Caco-2 (cell line): ENCODE measurements around the gene PTH2. TPM values are rescaled to one million over a fixed set of nuclear protein-coding genes. Genes with fewer than 3 reads are reported as not detected.

ENCODE experiments used
- BruUV-seq: library from RNA; stranded (reverse); fragments of 400-500 nt; replicated peaks from 2 replicates; lab custom pipeline; 2021; lab: Mats Ljungman, UMichigan
- CTCF ChIA-PET: fragments of 300-600 bp; sonication (Branson Sonifier 250); formaldehyde crosslinking; loops from one replicate; lab custom pipeline; 2022; ENCODE audit warnings: antibody characterized with exemption; lab: Charles Lee
- POLR2A ChIA-PET: fragments of 300-600 bp; sonication (Branson Sonifier 250); formaldehyde crosslinking; loops from one replicate; lab custom pipeline; 2022; ENCODE audit warnings: antibody characterized with exemption; lab: Charles Lee
- DNase-seq, 2 experiments: peaks; one replicate each; pipeline versions ENCODE4 v3.0.0 to v3.0.0-alpha.2; 2020 to 2022
- H3K27me3 ChIP-seq: replicated peaks from 2 replicates; pipeline ENCODE4 v1.6.0; 2011; ENCODE audit warnings: low read length; ENCODE audit not compliant: control insufficient read depth, insufficient read depth
- H3K36me3 ChIP-seq: 2 replicates; pipeline ENCODE4 v1.5.1; 2011; ENCODE audit warnings: low read length; ENCODE audit not compliant: control insufficient read depth, insufficient read depth
- H3K4me1 ChIP-seq: fragments of 250-450 bp; sonication (Bioruptor Pico); 2 replicates; pipeline ENCODE4 v1.5.1; 2020; ENCODE audit warnings: mild to moderate bottlenecking
- H3K4me3 ChIP-seq: 2 replicates; pipeline ENCODE4 v1.5.1; 2011; ENCODE audit warnings: low read depth, mild to moderate bottlenecking, control low read depth, low read length
- H3K9me3 ChIP-seq: fragments of 250-450 bp; sonication (Bioruptor Pico); 2 replicates; pipeline ENCODE4 v1.5.1; 2020; ENCODE audit warnings: mild to moderate bottlenecking, moderate library complexity
- H3K27ac Mint-ChIP-seq: one replicate; pipeline ENCODE4 v1.8.0; 2022; ENCODE audit warnings: mixed read lengths; ENCODE audit not compliant: unreplicated experiment
- H3K27me3 Mint-ChIP-seq: one replicate; pipeline ENCODE4 v1.8.0; 2022; ENCODE audit warnings: mixed read lengths; ENCODE audit not compliant: insufficient read depth, unreplicated experiment
- H3K36me3 Mint-ChIP-seq: one replicate; pipeline ENCODE4 v1.8.0; 2022; ENCODE audit warnings: mild to moderate bottlenecking, mixed read lengths; ENCODE audit not compliant: insufficient read depth, unreplicated experiment
- H3K4me1 Mint-ChIP-seq: one replicate; pipeline ENCODE4 v1.8.0; 2022; ENCODE audit warnings: low read depth, mixed read lengths; ENCODE audit not compliant: unreplicated experiment
- H3K4me3 Mint-ChIP-seq: one replicate; pipeline ENCODE4 v1.8.0; 2022; ENCODE audit warnings: mild to moderate bottlenecking, moderate library complexity, mixed read lengths; ENCODE audit not compliant: unreplicated experiment
- H3K9me3 Mint-ChIP-seq: one replicate; pipeline ENCODE4 v1.8.0; 2022; ENCODE audit warnings: mixed read lengths; ENCODE audit not compliant: unreplicated experiment
- CTCF ChIP-seq, 2 experiments: fragments of 200-600 bp in 1 of 2; IDR thresholded peaks; 1 replicate in 1 of 2; 2 replicates in 1 of 2; pipeline versions ENCODE4 v1.5.1 to v1.8.0; 2011 to 2022; ENCODE audit warnings: antibody characterized with exemption in 1 of 2, control low read depth in 1 of 2, inconsistent platforms in 1 of 2, low read depth in 1 of 2, low read length in 1 of 2, mild to moderate bottlenecking in 1 of 2, moderate library complexity in 1 of 2; ENCODE audit not compliant: insufficient read depth in 1 of 2, severe bottlenecking in 1 of 2, unreplicated experiment in 1 of 2
- intact Hi-C: fragments of 100-400 bp; cut with micrococcal nuclease; formaldehyde crosslinking; loops from one replicate; pipeline ENCODE4 v1.10.0; 2022; ENCODE audit not compliant: unreplicated experiment
- total RNA-seq: library from RNA; stranded (reverse); gene quantifications from 2 replicates; pipeline ENCODE4 v1.2.3, GENCODE V29; 2022

The PTH2 gene
- total RNA-seq, 1 experiment from 2014 or later: not detected

GRCh38 chr19:49435670-49436069 lies 12.4 kb upstream of the PTH2 start:
- Histone ChIP-seq H3K9me3 (no peaks in the 10 kb centered on the region), H3K27me3 (peaks cover 2% of the 10 kb centered on the region), H3K4me3 (no peak overlapping the region), H3K4me1 (no peaks in the 10 kb centered on the region), H3K36me3 (no peaks in the 10 kb centered on the region)
- intact Hi-C loops: no loop called here
- Mint-ChIP-seq H3K27me3 (peaks cover 28% of the 10 kb centered on the region), H3K9me3 (peaks cover 4% of the 10 kb centered on the region), H3K36me3 (no peaks in the 10 kb centered on the region), H3K4me1 (peaks cover 4% of the 10 kb centered on the region), H3K27ac (no peak overlapping the region), H3K4me3 (no peak overlapping the region)
- TF ChIP-seq CTCF (IDR thresholded peaks at IDR 0.05; ENCODE audit: insufficient read depth in 1 of 2, low read depth in 1 of 2, low read length in 1 of 2, severe bottlenecking in 1 of 2, unreplicated experiment in 1 of 2): no peak
- ChIA-PET POLR2A (interaction anchor here (0.7 kb wide), 1 partner anchor 18 kb away, joined by 3 read pairs; the partner anchor contains the start of gene ALDH16A1), CTCF (interaction anchor here (0.6 kb wide), 1 partner anchor 12 kb away, joined by 3 read pairs; no protein-coding TSS in a partner anchor)
- BruUV-seq: no TSS peak
- no peak for DNase-seq

GRCh38 chr19:49434907-49435583 lies 11.8 kb upstream of the PTH2 start:
- Histone ChIP-seq H3K9me3 (no peaks in the 10 kb centered on the region), H3K36me3 (no peaks in the 10 kb centered on the region), H3K27me3 (peaks cover 2% of the 10 kb centered on the region), H3K4me1 (no peaks in the 10 kb centered on the region), H3K4me3 (no peak overlapping the region)
- no peak for DNase-seq
- POLR2A ChIA-PET: interaction anchor here (0.7 kb wide), 1 partner anchor 18 kb away, joined by 3 read pairs; the partner anchor contains the start of gene ALDH16A1
- no peaks in the 10 kb centered on the region for H3K36me3 Mint-ChIP-seq
- no peak for TF ChIP-seq CTCF (IDR thresholded peaks at IDR 0.05; ENCODE audit: insufficient read depth in 1 of 2, low read depth in 1 of 2, low read length in 1 of 2, severe bottlenecking in 1 of 2, unreplicated experiment in 1 of 2)
- no peak overlapping the region for H3K4me3 Mint-ChIP-seq
- no peak overlapping the region for H3K27ac Mint-ChIP-seq
- intact Hi-C loops: no loop called here
- no peaks in the 10 kb centered on the region for H3K9me3 Mint-ChIP-seq
- H3K27me3 Mint-ChIP-seq: peaks cover 25% of the 10 kb centered on the region
- H3K4me1 Mint-ChIP-seq: no peaks in the 10 kb centered on the region
- no TSS peak for BruUV-seq
- CTCF ChIA-PET: no interaction called here

- no TSS peak for BruUV-seq
- intact Hi-C loops: no loop called here
- Histone ChIP-seq H3K4me3 (no peak overlapping the region), H3K27me3 (no peaks in the 10 kb centered on the region; the same call in 1 of the 2 replicates), H3K36me3 (no peaks in the 10 kb centered on the region), H3K4me1 (peaks cover 4% of the 10 kb centered on the region), H3K9me3 (no peaks in the 10 kb centered on the region)
- H3K27ac Mint-ChIP-seq: no peak overlapping the region
- ChIA-PET POLR2A (no interaction called here), CTCF (interaction anchor here (0.7 kb wide), 1 partner anchor 72 kb away, joined by 3 read pairs; no protein-coding TSS in a partner anchor)
- no peaks in the 10 kb centered on the region for H3K4me1 Mint-ChIP-seq
- no peaks in the 10 kb centered on the region for H3K36me3 Mint-ChIP-seq
- no peak for TF ChIP-seq CTCF (IDR thresholded peaks at IDR 0.05; ENCODE audit: insufficient read depth in 1 of 2, low read depth in 1 of 2, low read length in 1 of 2, severe bottlenecking in 1 of 2, unreplicated experiment in 1 of 2)
- peaks cover 17% of the 10 kb centered on the region for H3K27me3 Mint-ChIP-seq
- DNase-seq: no peak
- no peaks in the 10 kb centered on the region for H3K9me3 Mint-ChIP-seq
- no peak overlapping the region for H3K4me3 Mint-ChIP-seq
Observed at GRCh38 chr19:49433240-49433901, 10.1 kb upstream of the PTH2 start.
